ENCODE measurements around the gene KCNK6.

- TF ChIP-seq CTCF (IDR thresholded peaks at IDR 0.05) = no peak
- TF ChIP-seq POLR2AphosphoS5 (IDR thresholded peaks at IDR 0.05) = no peak
- no peak for TF ChIP-seq POLR2A (IDR thresholded peaks at IDR 0.05)
Observed at GRCh38 chr19:38340927-38341326, 21.3 kb downstream of the KCNK6 start.

Measured in breast epithelium (tissue), 3 donors.